ENCODE data around the gene RIMBP2.

The RIMBP2 gene

DNA sequence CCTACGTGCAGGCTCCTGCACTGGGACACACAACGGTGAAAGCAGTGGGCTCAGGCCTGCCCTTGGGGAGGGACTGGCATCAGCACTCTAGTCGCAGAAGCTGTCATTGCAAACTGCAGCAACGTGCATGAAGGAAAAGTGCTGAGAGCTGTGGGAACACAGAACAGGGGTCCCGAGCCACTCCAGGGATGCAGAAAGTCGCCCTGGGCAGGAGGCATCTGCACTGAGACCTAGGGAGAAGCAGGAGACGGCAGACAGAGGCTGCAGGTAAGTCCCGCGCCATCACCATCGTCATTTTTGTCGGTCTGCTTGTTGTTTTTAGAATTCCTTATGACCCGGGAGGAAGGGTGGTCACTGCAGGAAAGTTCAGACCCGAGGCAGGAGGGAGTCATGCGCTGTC, 21.6 kb upstream of the RIMBP2 start:
- no peak overlapping the region for H3K4me3 ChIP-seq (ENCODE audit: low read length)
- DNase-seq (ENCODE audit: low read depth) = no peak
- TF ChIP-seq, protein P1, sequence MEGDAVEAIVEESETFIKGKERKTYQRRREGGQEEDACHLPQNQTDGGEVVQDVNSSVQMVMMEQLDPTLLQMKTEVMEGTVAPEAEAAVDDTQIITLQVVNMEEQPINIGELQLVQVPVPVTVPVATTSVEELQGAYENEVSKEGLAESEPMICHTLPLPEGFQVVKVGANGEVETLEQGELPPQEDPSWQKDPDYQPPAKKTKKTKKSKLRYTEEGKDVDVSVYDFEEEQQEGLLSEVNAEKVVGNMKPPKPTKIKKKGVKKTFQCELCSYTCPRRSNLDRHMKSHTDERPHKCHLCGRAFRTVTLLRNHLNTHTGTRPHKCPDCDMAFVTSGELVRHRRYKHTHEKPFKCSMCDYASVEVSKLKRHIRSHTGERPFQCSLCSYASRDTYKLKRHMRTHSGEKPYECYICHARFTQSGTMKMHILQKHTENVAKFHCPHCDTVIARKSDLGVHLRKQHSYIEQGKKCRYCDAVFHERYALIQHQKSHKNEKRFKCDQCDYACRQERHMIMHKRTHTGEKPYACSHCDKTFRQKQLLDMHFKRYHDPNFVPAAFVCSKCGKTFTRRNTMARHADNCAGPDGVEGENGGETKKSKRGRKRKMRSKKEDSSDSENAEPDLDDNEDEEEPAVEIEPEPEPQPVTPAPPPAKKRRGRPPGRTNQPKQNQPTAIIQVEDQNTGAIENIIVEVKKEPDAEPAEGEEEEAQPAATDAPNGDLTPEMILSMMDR (IDR thresholded peaks at IDR 0.05; ENCODE audit: insufficient read depth, low read depth, low read length, missing control alignments) = no peak

DNA sequence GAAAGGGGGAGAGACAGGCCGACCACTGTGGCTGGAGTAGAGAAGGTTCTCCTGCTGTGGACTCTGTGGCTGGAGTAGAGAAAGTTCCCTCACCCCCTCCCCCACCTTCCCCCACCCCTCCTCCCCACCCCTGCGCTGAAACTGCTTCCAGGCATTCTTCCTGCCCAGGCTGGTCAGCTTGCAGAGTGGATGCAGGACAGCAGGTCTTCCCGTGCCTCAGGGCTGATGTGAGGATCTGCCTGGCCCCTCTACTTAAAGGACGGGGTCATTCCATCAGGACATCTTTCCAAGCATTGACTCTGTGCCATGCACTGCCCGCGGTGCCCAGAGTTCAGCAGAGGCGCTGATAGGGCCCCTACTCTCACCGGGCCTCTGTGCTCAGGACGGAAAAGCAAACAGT, 13.2 kb upstream of the RIMBP2 start:
- no peak overlapping the region for H3K4me3 ChIP-seq (ENCODE audit: low read length)
- TF ChIP-seq, protein P1 (IDR thresholded peaks at IDR 0.05; ENCODE audit: insufficient read depth, low read depth, low read length, missing control alignments) = no peak
- DNase-seq (ENCODE audit: low read depth) = no peak

DNA sequence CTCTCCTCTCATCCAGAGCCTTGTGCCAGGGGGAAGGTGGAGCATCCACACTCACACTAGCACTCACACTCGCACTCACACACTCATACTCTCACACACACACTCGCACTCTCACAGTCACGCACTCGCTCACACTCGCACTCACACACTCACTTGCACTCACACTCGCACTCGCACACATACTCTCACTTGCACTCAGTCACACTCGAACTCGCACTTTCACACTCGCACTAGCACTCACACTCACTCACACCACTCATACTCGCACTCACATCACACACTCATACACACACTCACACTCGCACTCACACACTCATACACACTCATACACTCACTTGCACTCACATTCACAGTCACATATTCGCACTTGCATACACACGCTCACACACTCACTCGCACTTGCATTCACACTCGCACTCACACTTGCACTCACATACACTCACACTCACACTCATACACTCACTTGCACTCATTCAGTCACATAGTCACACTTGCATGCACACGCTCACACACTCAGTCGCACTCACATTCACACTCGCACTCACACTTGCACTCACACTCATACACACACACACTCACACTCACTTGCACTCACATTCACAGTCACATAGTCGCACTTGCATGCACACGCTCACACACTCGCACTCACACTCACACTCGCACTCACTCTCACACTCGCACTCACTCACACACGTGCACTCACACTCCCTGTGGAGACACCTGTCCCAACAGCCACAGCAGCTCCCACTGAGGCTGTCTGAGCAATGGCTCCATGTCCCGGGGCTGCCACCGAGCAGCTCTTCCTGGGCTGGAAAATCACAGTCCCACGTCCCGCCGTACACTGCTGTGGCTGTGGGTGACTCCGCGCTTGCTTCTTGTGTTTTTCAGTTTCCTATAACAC, 12.3 kb upstream of the RIMBP2 start:
- no peak for DNase-seq (ENCODE audit: low read depth)
- TF ChIP-seq, protein P1 (IDR thresholded peaks at IDR 0.05; ENCODE audit: insufficient read depth, low read depth, low read length, missing control alignments) = no peak
- no peak overlapping the region for H3K4me3 ChIP-seq (ENCODE audit: low read length)

DNA sequence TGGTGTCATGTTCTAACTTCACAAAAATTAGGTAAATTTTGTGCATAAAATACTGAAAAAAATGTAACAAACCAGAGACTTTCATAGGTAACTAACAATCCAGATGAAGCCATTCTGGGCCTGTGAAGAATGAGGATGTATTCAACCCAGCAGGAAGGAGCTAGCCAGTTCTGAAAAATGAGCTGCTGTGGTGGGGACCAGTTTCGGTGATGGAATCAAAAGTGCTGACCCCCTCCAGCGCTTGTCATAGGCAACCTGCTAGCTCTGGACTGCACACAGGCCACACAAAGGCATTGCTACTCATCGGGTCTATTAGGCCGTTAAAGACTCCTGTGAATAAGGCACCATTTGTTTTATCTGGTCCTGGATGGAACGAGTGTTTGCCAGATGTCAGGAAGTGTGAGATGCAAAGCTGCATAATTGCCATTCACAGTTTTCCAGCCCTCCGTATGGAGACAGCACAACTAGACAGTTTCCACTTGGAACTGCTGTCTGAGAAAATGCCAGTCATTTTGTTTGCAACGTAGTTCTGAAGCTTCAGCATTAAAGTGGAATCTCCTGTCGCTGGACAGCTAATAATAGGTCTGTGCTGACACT, 3.3 kb upstream of the RIMBP2 start:
- TF ChIP-seq, protein P1 (IDR thresholded peaks at IDR 0.05; ENCODE audit: insufficient read depth, low read depth, low read length, missing control alignments) = no peak
- no peak for DNase-seq (ENCODE audit: low read depth)
- no peak overlapping the region for H3K4me3 ChIP-seq (ENCODE audit: low read length)

DNA sequence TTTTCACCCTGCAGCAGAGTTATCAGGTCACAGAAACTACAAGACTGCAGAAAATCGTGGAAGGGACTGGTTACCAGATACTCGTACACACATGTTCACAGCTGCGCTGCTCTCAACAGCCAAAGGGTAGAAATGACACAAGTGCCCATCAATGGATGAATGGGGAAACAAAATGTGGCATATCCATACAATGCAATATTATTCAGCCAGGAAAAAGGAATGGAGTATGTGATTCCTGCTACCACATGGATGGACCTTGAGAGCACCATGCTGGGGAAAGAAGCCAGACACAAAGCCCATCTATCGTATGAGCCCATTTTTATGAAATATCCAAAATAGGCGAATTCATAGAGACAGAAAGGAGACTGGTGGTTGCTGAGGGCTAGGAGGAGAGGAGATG, 1.7 kb upstream of the RIMBP2 start:
- no peak for DNase-seq (ENCODE audit: low read depth)
- H3K4me3 ChIP-seq (ENCODE audit: low read length) = no peak overlapping the region
- TF ChIP-seq, protein P1 (IDR thresholded peaks at IDR 0.05; ENCODE audit: insufficient read depth, low read depth, low read length, missing control alignments) = no peak

DNA sequence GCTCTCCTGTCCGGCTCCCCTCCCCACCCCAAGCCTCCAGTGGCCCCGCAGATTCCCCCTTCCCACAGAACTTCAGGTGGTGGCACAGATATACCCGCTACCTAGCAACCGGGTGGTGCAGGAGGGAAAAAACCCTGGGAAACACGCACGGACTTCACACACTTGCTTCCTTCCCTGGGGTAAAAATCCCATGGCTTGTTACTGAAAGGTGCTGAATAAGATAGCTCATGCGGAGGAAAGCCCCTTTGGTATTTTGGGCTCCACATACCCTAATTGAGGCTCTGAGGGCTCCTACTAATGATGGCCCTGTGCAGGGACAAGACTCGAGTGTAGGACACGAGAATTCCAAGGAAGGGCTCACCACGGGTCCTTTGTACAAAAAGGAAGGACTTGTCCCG, 869 bp upstream of the RIMBP2 start:
- H3K4me3 ChIP-seq (ENCODE audit: low read length) = peak overlapping the region; percentile 37

More for the DNA sequence above, 869 bp upstream of the RIMBP2 start:
- no peak for DNase-seq (ENCODE audit: low read depth)
- TF ChIP-seq, protein P1 (IDR thresholded peaks at IDR 0.05; ENCODE audit: insufficient read depth, low read depth, low read length, missing control alignments) = no peak

All from epithelial cell of esophagus (primary cell).